HG03064 (cell line): ENCODE measurements around the gene STAM.

Experiments used
- ATAC-seq: cut with Tn5 transposase; IDR thresholded peaks from one replicate; pipeline ENCODE4 v1.9.1; 2021; ENCODE audit warnings: low read depth; ENCODE audit not compliant: unreplicated experiment

The STAM gene

DNA sequence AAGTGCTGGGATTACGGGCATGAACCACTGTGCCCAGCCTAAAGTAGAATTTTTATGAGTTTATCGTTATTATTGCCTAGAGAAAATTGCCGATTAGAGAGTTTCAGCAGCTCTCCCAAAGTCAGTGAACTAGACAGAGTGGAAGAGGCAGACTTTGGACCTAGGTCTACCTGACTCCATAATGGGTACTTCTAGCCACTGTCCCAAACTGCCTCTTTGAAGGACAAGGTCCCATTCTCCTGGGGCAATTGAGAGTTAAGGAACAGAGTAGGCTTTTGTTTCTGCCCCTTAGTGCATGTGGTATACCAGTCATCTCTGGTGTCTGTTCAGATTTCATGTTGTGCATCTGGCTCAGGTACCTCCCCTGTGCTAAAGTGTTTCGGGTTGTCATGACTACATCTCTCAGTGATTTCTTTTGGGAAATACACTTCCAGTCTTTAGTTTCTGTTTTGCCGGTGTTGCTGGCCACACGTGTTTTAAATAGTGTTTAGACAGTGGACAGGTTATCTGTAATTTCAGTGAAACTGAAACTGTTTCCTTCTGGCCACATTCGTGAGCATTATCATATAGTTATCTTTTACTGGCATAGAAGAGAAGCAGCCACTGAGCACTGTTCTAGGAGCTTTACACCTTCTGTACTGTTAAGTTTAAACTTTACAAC lies 112.7 kb downstream of the STAM start:
- ATAC-seq, result peak; percentile 92

DNA sequence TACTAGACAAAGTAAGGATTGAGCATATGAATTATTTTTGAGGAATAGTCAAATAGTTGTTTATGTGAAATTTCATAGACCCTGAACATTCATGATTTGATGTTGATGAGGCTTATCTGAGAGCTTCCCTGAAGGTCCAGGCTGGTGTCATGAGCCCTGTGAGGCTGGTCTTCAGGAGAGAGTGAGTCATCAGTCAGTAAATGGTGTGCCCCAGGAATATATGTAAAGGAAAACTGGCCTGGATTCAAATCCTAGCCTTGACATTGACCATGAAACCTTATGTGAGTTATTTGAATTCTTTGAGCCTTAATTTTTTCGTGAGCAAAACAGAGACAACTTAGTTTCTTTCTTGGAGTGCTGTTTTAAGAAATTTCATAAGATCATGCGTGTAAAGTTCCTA lies 114.2 kb downstream of the STAM start:
- no peak for ATAC-seq

DNA sequence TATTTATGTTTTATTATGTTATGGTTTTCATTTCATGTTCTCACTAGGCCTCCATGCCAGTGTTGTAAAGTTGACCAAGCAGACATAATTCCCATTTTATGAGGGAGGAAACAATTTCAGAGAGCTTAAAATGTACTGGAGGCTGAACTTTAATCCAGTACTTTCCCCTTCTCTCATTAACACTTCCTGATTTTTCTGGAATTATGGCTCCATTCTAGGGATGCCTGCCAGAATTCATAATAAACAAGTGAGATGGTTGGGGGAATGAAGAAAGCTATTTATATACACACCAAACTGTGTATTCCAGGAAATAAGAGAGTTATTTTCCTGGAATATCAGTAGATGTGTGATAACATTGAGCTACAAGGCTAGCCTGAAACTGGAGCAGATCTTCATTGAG lies 114.9 kb downstream of the STAM start:
- ATAC-seq, result no peak

DNA sequence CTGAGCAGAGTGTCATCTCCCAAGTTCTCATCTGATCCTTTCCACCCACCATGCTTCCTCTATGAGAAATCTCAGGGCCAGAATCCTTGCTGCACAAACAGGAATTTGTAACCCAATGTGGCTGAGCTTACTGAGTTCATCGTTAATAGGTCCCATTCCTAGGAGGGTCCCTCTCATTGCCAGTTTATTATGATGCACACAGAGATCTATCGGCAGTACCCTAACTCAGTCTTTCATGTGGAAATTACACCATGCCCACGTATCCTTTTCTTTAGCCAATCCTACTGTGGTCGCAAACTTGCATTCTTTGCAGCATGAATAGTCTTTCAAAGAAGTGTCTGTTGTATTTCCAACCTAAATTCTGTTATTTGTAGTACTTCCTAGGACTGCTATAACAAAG lies 120.2 kb downstream of the STAM start:
- ATAC-seq, result no peak

DNA sequence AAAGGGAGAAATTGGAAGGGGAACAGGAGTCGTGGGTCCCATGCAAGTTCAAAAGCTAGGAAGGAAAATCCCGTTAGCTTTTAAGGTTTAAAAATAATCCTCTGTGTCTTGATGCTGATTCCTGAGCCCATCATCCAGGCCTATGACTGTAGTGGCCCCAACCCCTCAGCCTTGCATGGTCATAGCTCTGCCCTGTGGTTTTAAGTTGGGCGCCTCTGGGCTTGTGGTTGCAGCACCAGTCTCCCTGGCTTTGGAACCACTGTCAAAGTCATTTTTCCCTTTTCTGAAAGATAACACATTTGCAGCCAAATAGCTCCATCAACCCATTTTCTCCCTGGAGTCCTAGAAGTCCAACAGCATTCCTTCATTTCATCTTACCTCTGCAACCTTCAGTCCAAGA lies 121.7 kb downstream of the STAM start:
- ATAC-seq, result no peak
